NOMO-1 (cell line): ENCODE data around the gene NXPH4.

Experiments
- DNase-seq, 2 experiments: peaks; one replicate each; lab custom pipeline; 2025; ENCODE audit not compliant: unreplicated experiment in 2 of 2; lab: John Stamatoyannopoulos, UW

Gene NXPH4

DNA sequence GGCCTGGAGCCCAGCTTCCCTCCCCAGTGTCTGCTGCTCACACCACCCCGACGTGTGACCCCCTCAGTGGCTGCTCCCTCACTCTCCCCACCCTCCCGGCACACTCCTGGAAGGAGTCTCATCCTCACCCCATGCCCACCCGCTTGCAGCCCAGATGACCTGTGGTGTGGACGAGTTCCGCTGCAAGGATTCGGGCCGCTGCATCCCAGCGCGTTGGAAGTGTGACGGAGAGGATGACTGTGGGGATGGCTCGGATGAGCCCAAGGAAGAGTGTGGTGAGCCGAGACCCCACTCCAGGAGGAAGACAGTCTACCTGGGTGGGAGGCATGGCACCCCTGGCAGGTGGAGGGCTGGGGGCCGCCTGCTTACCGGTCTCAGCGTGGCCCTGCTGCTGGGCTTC lies 15.0 kb upstream of the NXPH4 start:
- DNase-seq: no peak

DNA sequence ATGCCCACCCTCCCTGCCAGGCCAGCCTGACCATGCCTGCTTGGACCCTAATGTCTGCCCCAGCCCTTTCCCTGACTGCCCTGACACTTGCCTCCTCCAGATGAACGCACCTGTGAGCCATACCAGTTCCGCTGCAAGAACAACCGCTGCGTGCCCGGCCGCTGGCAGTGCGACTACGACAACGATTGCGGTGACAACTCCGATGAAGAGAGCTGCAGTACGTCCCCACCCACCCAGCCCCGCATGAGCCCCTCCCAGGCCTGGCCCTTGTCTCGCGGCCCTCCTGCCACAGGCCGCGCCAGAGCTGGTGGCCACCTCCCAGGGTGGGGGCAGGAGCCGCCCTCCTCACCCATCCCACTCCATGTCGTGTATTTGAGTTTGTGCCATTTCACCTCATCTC lies 14.3 kb upstream of the NXPH4 start:
- no peak for DNase-seq

DNA sequence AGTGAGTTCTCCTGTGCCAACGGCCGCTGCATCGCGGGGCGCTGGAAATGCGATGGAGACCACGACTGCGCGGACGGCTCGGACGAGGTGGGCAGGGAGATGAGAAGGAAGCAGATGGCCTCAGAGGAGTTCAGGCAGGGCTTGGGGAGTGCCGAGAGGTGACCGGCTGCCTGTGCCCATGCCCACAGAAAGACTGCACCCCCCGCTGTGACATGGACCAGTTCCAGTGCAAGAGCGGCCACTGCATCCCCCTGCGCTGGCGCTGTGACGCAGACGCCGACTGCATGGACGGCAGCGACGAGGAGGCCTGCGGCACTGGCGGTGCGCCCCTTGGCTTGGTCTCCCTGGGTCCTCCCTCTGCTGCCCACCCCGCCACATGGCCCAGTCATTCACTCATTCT lies 13.4 kb upstream of the NXPH4 start:
- DNase-seq: no peak

DNA sequence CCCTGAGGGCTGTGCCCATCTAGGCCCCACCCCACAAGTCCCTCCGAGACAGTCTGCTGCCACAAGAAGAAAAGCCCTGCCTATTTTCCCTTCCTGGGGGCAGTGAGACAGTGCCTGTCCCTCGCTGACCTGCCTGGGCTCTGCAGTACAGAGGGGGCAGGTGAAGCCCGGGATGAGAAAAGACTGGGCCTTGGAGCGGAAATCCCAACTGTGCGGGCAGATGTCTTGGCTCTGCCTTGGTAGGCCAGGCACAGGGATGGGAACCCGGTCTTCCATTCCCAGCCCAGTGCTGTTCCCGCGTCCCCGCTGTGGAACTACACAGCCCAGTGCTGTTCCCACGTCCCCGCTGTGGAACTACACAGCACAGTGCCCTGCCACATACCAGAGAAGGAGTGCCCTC lies 12.8 kb upstream of the NXPH4 start:
- no peak for DNase-seq

DNA sequence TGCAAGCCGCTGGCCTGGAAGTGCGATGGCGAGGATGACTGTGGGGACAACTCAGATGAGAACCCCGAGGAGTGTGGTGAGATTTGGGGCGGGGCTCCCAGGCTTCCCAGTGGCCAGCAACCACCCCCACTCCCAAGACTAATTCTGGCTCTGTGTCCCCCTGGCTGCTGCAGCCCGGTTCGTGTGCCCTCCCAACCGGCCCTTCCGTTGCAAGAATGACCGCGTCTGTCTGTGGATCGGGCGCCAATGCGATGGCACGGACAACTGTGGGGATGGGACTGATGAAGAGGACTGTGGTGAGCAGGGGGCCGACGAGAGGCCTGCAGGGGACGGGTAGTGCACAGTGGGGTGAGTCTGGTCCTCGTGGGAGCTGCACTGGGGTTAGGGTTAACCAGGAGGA lies 12.1 kb upstream of the NXPH4 start:
- DNase-seq: no peak

DNA sequence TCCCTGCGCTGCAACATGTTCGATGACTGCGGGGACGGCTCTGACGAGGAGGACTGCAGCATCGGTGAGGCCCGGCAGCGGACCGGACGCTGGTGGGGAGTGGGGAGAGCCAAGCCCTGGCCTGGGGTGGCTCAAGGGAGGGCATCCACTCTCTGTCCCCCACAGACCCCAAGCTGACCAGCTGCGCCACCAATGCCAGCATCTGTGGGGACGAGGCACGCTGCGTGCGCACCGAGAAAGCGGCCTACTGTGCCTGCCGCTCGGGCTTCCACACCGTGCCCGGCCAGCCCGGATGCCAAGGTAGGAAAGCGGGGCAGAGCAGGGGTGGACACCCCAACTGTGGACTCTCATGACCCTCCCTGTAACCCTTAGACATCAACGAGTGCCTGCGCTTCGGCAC lies 11.4 kb upstream of the NXPH4 start:
- no peak for DNase-seq

DNA sequence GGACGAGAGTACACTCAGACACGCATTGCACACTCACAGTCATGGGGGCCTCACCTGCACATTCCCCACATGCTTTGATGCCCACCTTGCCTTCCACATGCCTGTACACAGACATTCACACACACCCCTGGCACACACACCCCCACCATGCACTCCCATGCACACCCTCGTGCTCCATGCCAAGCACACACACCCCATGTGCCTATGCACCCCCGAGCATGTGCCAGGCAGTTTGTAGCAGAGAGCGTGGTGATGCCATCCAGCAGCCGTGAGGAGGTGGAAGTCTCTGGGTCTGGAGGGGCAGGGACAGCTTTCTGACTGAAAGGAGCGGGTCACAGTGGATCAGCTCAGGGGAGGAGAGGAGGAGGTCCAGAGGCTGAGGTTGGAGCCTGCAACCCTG lies 10.7 kb upstream of the NXPH4 start:
- DNase-seq: no peak

DNA sequence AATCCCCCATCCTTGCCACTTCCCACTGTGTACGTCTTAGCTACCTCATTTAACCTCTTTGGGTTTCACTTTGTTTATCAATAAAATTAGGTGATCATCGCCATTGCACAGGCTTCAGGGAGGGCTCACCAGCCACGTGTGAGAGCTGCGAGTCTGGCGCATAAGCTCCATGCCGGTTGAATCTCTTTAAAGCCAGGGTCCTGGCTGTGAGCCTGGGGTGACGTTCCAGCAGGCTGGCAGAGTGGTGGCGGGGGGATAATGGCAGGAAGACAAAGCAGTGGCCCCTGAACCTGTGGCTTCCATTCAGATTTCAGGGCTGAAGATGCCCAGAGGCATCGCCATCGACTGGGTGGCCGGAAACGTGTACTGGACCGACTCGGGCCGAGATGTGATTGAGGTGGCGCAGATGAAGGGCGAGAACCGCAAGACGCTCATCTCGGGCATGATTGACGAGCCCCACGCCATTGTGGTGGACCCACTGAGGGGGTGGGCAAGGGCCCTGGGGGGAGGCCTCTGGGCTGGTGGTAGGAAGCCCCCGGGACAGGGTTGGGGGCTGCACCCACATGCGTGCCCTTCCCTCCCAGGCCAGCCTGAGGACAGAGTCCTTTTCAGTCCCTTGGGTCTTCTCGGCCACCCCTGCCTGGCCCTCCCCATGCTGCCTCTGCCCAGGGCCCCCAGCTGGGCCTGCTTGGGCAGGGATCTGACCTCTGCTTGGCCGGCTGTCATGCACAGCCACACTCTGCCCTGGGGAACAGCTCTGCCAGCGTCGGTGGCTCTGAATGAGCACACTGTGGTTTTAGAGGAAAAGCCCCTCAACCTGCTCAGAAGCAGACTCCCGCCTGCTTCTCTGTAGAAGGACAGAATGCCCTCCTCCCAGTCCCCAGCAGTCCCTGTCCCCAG lies 8.6 kb upstream of the NXPH4 start:
- DNase-seq: no peak

DNA sequence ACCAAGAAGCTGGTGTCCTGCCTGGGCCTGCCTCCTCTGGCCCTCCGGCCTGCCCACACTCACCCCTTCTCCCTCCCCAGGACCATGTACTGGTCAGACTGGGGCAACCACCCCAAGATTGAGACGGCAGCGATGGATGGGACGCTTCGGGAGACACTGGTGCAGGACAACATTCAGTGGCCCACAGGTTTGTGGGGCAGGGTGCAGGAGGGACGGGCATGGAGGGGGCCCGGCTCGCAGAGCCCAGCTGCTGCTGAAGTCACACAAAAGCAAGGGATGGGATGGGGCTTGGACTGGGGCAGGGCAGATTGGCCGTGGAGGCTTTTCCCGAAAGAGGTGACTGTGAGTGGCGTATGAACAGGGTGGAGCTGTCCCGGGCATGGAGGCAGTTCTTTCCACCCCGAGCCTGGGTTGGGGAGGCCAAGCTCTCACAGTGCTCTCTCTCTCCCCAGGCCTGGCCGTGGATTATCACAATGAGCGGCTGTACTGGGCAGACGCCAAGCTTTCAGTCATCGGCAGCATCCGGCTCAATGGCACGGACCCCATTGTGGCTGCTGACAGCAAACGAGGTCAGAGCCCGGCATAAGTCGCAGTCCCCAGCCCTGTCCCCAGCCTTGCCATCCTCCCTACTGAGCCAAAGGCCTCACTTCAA lies 7.8 kb upstream of the NXPH4 start:
- no peak for DNase-seq

DNA sequence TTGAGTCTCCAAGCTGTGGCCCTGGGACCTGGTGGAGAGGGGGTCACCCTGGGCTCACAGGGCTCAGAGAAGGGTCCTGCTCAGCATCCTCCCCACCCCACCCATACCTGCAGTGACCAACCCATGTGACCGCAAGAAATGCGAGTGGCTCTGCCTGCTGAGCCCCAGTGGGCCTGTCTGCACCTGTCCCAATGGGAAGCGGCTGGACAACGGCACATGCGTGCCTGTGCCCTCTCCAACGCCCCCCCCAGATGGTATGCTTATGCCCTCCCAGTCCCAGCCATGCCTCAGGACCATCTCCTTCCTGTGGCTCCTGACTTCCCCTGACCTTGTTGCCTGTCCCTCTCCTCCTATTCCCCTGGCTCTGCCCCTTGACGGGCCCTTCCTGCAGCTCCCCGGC lies 6.7 kb upstream of the NXPH4 start:
- DNase-seq: no peak

DNA sequence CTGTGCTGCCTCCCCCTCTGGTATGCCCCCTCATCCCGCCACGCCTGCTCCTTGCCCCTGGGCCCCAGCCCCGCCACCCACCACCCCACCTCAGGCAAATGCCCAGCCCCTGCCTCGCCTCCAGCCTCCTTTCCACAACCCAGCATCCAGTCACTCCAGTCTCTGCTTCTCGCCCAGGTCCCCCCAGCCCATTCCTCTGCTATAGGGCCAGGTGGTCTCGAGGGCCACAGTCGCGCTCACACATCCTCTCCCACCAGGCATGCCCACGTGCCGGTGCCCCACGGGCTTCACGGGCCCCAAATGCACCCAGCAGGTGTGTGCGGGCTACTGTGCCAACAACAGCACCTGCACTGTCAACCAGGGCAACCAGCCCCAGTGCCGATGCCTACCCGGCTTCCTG lies 6.1 kb upstream of the NXPH4 start:
- no peak for DNase-seq

DNA sequence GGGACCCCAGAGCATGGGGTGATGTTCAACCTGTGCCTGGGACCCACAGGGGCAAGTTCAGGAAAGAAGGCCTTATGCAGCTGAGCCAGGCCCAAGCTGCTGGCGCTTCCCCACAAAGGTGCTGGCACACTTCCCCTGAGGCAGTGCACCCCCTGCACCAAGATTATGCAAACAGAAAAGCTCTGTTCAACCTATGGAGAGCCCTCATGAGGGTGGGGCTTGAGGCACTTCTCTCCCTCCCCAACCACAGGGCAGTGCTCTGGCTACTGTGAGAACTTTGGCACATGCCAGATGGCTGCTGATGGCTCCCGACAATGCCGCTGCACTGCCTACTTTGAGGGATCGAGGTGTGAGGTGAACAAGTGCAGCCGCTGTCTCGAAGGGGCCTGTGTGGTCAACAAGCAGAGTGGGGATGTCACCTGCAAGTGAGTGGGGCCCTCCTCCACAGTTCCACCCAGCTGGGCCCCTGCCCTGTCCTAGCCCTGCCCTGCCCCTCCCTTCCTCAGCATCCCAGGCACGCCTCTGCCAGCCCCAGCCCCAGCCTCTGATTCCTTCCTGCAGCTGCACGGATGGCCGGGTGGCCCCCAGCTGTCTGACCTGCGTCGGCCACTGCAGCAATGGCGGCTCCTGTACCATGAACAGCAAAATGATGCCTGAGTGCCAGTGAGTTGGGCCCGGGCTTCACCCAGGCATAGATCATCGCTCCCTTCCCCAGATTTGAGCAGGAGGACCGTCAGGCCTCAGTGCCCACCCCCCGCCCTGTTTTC lies 5.5 kb upstream of the NXPH4 start:
- peak; percentile 17 to 28 for DNase-seq

DNA sequence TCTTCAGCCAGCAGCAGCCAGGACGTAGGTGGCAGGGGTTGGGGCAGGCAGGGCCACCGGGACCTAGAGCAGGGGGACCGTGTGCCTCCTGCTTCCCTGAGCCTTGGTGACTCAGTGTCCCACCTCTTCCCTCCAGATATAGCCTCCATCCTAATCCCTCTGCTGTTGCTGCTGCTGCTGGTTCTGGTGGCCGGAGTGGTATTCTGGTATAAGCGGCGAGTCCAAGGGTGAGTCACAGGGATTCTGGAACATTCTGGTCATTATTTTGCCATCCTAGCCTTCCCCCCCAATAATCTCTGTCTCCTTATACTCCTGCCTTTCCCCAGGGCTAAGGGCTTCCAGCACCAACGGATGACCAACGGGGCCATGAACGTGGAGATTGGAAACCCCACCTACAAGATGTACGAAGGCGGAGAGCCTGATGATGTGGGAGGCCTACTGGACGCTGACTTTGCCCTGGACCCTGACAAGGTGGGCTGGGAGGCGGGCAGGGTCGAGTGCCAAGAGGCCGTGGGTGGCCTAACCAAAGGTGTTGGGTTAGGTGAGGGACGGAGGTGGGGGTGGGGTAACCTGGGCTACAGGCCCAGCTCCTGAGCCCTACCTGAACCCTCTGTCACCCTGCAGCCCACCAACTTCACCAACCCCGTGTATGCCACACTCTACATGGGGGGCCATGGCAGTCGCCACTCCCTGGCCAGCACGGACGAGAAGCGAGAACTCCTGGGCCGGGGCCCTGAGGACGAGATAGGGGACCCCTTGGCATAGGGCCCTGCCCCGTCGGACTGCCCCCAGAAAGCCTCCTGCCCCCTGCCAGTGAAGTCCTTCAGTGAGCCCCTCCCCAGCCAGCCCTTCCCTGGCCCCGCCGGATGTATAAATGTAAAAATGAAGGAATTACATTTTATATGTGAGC lies 4.5 kb upstream of the NXPH4 start:
- DNase-seq: no peak

DNA sequence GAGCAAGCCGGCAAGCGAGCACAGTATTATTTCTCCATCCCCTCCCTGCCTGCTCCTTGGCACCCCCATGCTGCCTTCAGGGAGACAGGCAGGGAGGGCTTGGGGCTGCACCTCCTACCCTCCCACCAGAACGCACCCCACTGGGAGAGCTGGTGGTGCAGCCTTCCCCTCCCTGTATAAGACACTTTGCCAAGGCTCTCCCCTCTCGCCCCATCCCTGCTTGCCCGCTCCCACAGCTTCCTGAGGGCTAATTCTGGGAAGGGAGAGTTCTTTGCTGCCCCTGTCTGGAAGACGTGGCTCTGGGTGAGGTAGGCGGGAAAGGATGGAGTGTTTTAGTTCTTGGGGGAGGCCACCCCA lies 3.9 kb upstream of the NXPH4 start:
- DNase-seq: no peak

DNA sequence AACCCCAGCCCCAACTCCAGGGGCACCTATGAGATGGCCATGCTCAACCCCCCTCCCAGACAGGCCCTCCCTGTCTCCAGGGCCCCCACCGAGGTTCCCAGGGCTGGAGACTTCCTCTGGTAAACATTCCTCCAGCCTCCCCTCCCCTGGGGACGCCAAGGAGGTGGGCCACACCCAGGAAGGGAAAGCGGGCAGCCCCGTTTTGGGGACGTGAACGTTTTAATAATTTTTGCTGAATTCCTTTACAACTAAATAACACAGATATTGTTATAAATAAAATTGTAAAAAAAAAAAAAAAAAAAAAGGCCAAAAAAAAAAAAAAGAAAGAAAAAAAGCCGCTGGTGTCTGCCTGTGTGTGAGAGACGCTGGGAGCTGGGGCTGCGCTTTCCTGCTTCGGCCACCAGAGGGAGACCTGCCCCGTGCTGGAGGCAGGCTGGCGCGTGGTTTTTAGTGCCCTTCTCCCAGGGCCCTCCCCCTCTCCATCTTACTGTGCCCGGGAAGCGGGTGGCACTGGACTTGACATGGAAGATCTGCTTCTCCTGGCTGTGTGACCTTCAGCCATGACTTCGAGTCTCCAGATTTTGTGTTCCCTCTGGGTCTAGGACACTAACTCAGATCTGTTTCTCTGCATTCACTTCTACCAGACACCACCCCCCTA lies 3.4 kb upstream of the NXPH4 start:
- DNase-seq: peak; percentile 45 to 48

DNA sequence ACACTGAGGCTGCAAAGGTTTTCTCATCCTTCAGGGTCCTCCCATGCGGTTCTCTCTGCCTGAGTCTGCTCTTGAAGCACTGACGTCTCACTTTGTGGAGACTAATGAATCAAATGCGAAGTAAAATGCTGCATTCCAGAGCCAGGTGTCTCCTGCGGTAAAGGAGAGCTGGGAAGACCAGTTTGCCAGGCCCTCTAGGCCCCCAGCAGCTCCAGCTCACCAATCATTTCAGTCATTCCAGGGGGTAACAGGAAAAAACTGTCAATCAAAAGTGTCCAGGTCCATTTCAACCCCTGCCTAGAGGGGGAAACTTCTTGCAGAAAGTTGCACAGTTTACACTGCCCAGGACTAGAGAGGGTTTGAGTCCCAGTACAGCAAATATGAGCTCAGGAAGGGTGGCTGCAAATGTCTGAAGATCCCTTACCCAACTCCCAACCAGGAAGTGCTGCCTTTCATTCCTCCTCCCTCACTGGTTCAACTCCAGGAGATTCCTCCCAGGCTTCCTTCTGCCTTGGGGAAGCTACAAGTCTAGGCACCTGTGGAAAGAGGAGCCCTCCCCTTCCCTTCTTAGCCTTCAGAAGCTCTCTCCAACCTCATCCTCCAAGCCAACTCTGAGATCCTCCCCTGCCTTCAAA lies 2.7 kb upstream of the NXPH4 start:
- no peak for DNase-seq

DNA sequence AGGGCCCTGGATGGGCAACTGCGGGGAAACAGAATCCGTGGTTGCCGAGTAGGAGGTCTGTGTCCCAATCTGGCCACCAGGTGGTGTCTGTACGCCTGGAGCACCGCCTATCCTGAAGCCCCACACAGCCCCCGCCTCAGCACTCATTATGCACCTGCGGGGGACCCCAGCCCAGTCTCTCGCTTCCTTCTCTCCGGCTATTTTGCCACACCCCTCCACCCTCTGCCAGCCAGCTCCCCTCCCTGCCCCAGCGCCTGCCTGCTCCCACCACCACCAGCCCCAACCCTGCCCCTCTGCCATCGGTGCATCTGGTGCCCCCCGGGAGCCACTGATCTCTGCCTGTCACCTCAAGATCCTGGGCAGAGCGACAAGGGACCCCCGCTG lies 2.2 kb upstream of the NXPH4 start:
- peak; percentile 37 to 69 for DNase-seq

DNA sequence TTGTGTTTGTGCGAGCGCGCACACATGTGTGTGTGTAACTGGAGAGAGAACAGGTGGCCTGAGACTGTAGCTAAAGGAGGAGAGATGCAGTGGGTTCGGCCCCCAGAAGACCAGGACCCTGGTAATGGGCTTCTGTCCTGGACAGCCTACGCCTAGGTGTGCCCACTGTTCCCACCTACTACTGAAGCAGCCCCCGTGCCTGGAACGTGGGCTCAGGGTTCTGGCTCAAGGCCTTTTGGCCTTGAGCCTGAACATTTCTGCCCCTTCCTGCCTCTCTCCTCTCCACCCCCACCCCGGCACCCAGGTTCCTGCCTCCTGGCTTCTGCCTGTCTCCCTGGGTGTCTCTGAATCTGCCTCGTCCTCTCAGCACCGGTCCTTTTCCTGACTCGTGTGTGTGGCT lies 1.5 kb upstream of the NXPH4 start:
- DNase-seq: no peak

DNA sequence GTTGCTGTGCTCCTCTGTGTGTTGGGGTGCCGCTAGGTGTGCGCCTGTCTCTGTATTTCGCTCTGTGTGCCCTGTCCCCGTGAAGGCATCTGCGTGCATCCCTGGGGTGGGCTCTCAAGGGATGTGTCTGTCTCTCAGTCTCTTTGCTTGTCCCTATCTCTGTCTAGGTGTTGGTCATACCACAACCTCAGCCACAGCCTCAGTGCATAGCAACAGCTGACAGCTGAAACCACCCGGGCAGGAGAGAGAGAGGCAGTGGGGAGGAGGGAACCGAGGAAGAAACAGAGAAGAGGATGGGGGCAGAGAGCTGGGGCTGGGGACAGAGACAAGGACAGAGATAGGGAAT lies 953 bp upstream of the NXPH4 start:
- DNase-seq: no peak
